SK-N-SH (cell line): Measurements from ENCODE around the gene YTHDF1. TPM values are rescaled to one million over a fixed set of nuclear protein-coding genes. Genes with fewer than 3 reads are reported as not detected.

Experiments used
- CTCF ChIA-PET: fragments of 300-600, 350-600 bp; formaldehyde crosslinking; extraction: SDS; loops from one replicate; lab custom pipeline; 2021; lab: Yijun Ruan, JAX
- POLR2A ChIA-PET: fragments of 350-600 bp; sonication (Branson Sonifier 250); formaldehyde crosslinking; extraction: SDS; loops from one replicate; lab custom pipeline; 2020; ENCODE audit warnings: antibody characterized with exemption, inconsistent platforms; lab: Yijun Ruan, JAX
- DNase-seq: peaks from one replicate; pipeline ENCODE4 v3.0.0; 2012
- H2AFZ ChIP-seq: fragments of 200-600 bp; sonication (generic); 2 replicates; pipeline ENCODE4 v1.8.1; 2016; ENCODE audit warnings: antibody characterized with exemption, mild to moderate bottlenecking, low read depth
- H3F3A ChIP-seq: fragments of 200-600 bp; sonication (generic); replicated peaks from 2 replicates; pipeline ENCODE3; 2016; ENCODE audit warnings: antibody characterized with exemption, mild to moderate bottlenecking; ENCODE audit not compliant: insufficient read depth
- H3K27ac ChIP-seq, 2 experiments: fragments of 200-500 bp in 1 of 2; fragments of 200-600 bp in 1 of 2; sonication (Bioruptor generic) in 1 of 2; sonication (generic), shearing (Covaris generic) in 1 of 2; 2 replicates each; pipeline versions ENCODE4 v1.5.1 to v1.6.1; 2014 to 2016; ENCODE audit warnings: low read depth in 2 of 2, inconsistent platforms in 1 of 2, low read length in 1 of 2, mild to moderate bottlenecking in 1 of 2, mixed read lengths in 1 of 2
- H3K27me3 ChIP-seq: fragments of 200-600 bp; sonication (generic), shearing (Covaris generic); 2 replicates; pipeline ENCODE4 v1.6.1; 2016; ENCODE audit warnings: mixed run types; ENCODE audit not compliant: insufficient read depth
- H3K36me3 ChIP-seq, 2 experiments: fragments of 200-500 bp in 1 of 2; fragments of 200-600 bp in 1 of 2; sonication (Bioruptor generic) in 1 of 2; sonication (generic) in 1 of 2; replicated peaks in 1 of 2; 2 replicates each; pipeline versions ENCODE3 to v1.5.1; 2014 to 2016; ENCODE audit warnings: low read length in 1 of 2, mild to moderate bottlenecking in 1 of 2; ENCODE audit not compliant: insufficient read depth in 2 of 2, control insufficient read depth in 1 of 2
- H3K4me1 ChIP-seq, 2 experiments: fragments of 200-500 bp in 1 of 2; fragments of 200-600 bp in 1 of 2; sonication (Bioruptor generic) in 1 of 2; sonication (generic), shearing (Covaris generic) in 1 of 2; 2 replicates each; pipeline versions ENCODE4 v1.5.1 to v1.6.1; 2014 to 2016; ENCODE audit warnings: low read depth in 1 of 2, low read length in 1 of 2, mixed run types in 1 of 2; ENCODE audit not compliant: insufficient read depth in 2 of 2, control insufficient read depth in 1 of 2
- H3K4me2 ChIP-seq: fragments of 200-600 bp; sonication (generic), shearing (Covaris generic); 2 replicates; pipeline ENCODE4 v1.6.1; 2017; ENCODE audit warnings: mixed run types
- H3K4me3 ChIP-seq, 2 experiments: fragments of 200-500 bp in 1 of 2; fragments of 200-600 bp in 1 of 2; sonication (Bioruptor generic) in 1 of 2; sonication (generic), shearing (Covaris generic) in 1 of 2; 2 replicates each; pipeline versions ENCODE4 v1.5.1 to v1.8.1; 2014 to 2016; ENCODE audit warnings: low read depth in 2 of 2, inconsistent platforms in 1 of 2, low read length in 1 of 2, mild to moderate bottlenecking in 1 of 2, mixed read lengths in 1 of 2, moderate library complexity in 1 of 2
- H3K79me2 ChIP-seq: fragments of 200-600 bp; sonication (generic); 2 replicates; pipeline ENCODE4 v1.8.1; 2017; ENCODE audit warnings: mild to moderate bottlenecking; ENCODE audit not compliant: insufficient read depth
- H3K9ac ChIP-seq: fragments of 200-600 bp; sonication (generic); 2 replicates; pipeline ENCODE4 v1.6.1; 2017; ENCODE audit warnings: mixed run types
- H3K9me2 ChIP-seq: fragments of 200-600 bp; sonication (generic); 2 replicates; pipeline ENCODE4 v1.6.1; 2017; ENCODE audit warnings: mixed run types
- H3K9me3 ChIP-seq: fragments of 200-600 bp; sonication (generic); 2 replicates; pipeline ENCODE4 v1.6.1; 2017; ENCODE audit warnings: mixed run types, mild to moderate bottlenecking, moderate library complexity
- H4K20me1 ChIP-seq: fragments of 200-600 bp; sonication (generic); 2 replicates; pipeline ENCODE4 v1.6.1; 2017; ENCODE audit warnings: mild to moderate bottlenecking, mixed run types; ENCODE audit not compliant: insufficient read depth
- ELF1 ChIP-seq: IDR thresholded peaks from 2 replicates; pipeline ENCODE4 v1.4.0; 2012
- EP300 ChIP-seq, 2 experiments: IDR thresholded peaks; 2 replicates each; pipeline versions ENCODE4 v1.4.0 to v1.6.1; 2012; ENCODE audit warnings: borderline replicate concordance in 1 of 2, low read depth in 1 of 2, low read length in 1 of 2
- EZH2phosphoT487 ChIP-seq: fragments of 200-600 bp; sonication (generic); IDR thresholded peaks from 2 replicates; pipeline ENCODE4 v1.6.1; 2017; ENCODE audit warnings: low read depth, mixed run types, mild to moderate bottlenecking, antibody characterized with exemption, moderate library complexity, borderline replicate concordance
- GATA2 ChIP-seq: sonication (generic); formaldehyde crosslinking; IDR thresholded peaks from 2 replicates; pipeline ENCODE4 v1.5.0; 2020; ENCODE audit warnings: mild to moderate bottlenecking, missing genetic modification reagents
- PBX3 ChIP-seq: IDR thresholded peaks from 2 replicates; pipeline ENCODE4; 2012
- POLR2AphosphoS5 ChIP-seq: IDR thresholded peaks from 2 replicates; pipeline ENCODE4 v1.6.1; 2012; ENCODE audit warnings: low read depth, low read length
- RAD21 ChIP-seq: IDR thresholded peaks from 2 replicates; pipeline ENCODE4 v1.6.1; 2012; ENCODE audit warnings: mild to moderate bottlenecking, low read length
- RFX5 ChIP-seq: IDR thresholded peaks from 2 replicates; pipeline ENCODE4 v1.6.1; 2012; ENCODE audit warnings: mild to moderate bottlenecking, improper control_type of control experiment, low read length
- SIN3A ChIP-seq: IDR thresholded peaks from 2 replicates; pipeline ENCODE4 v1.6.1; 2012; ENCODE audit warnings: low read depth, mild to moderate bottlenecking, low read length, moderate library complexity, borderline replicate concordance
- YY1 ChIP-seq: IDR thresholded peaks from 2 replicates; pipeline ENCODE4 v1.4.0; 2012; ENCODE audit warnings: low read depth, mild to moderate bottlenecking
- WGBS: methylation state at CpG from one replicate; pipeline ENCODE4 v1.1.6; 2017; ENCODE audit warnings: low lambda C conversion rate; 5-methylcytosine and 5-hydroxymethylcytosine counted together
- polyA plus RNA-seq, 3 experiments: library from polyadenylated mRNA; depleted of rRNA; stranded (reverse); fragments of >200 nt; gene quantifications; 2 replicates each; pipeline ENCODE4 v1.2.3, GENCODE V29; 2012
- TF ChIP-seq, protein P1 (sequence below): fragments of 150-350 bp; IDR thresholded peaks from 2 replicates; pipeline ENCODE4 v1.6.1; 2017; ENCODE audit warnings: antibody characterized with exemption, low read length, low read depth, borderline replicate concordance
- TF ChIP-seq, protein P2 (sequence below): IDR thresholded peaks from 2 replicates; pipeline ENCODE4 v1.4.0; 2012; ENCODE audit warnings: low read depth, borderline replicate concordance
- TF ChIP-seq, protein P3 (sequence below): IDR thresholded peaks from 2 replicates; pipeline ENCODE4 v1.4.0; 2012; ENCODE audit warnings: low read depth

The YTHDF1 gene
- polyA plus RNA-seq, 1 of the 3 experiments (the other 2 are of a cell fraction) = 17.0 TPM

- peaks cover 17% of the 10 kb centered on the region; the same call in 1 of the 2 replicates for H3K27me3 ChIP-seq
- H4K20me1 ChIP-seq = peaks cover 6% of the 10 kb centered on the region; the same call in 1 of the 2 replicates
- H3K9ac ChIP-seq = no peak overlapping the region
- H3K79me2 ChIP-seq = no peaks in the 10 kb centered on the region
- 60% methylated on average over 15 of the region's 23 CpGs for WGBS
- no peaks in the 10 kb centered on the region for H3F3A ChIP-seq
- no peaks in the 10 kb centered on the region for H3K9me2 ChIP-seq
- ChIA-PET CTCF (interaction anchor here (2.3 to 2.8 kb wide), 2 partner anchors 15 to 112 kb away, joined by 9 to 11 read pairs; no protein-coding TSS in a partner anchor), POLR2A (no interaction called here)
- H3K4me3 ChIP-seq = no peak overlapping the region
- H3K27ac ChIP-seq = no peak overlapping the region
- no peak overlapping the region for H2AFZ ChIP-seq
- no peaks in the 10 kb centered on the region for H3K4me1 ChIP-seq
- DNase-seq = no peak
- H3K36me3 ChIP-seq = no peaks in the 10 kb centered on the region
- H3K4me2 ChIP-seq = no peak overlapping the region
- TF ChIP-seq ELF1 (no peak), YY1 (no peak), RFX5 (no peak), RAD21 (no peak), EP300 (IDR thresholded peaks at IDR 0.05; ENCODE audit: borderline replicate concordance in 1 of 2, low read depth in 1 of 2, low read length in 1 of 2) (no peak), EZH2phosphoT487 (no peak), SIN3A (no peak), GATA2 (CRISPR knock-in tag) (no peak), PBX3 (no peak), POLR2AphosphoS5 (no peak)
- TF ChIP-seq, protein P1, sequence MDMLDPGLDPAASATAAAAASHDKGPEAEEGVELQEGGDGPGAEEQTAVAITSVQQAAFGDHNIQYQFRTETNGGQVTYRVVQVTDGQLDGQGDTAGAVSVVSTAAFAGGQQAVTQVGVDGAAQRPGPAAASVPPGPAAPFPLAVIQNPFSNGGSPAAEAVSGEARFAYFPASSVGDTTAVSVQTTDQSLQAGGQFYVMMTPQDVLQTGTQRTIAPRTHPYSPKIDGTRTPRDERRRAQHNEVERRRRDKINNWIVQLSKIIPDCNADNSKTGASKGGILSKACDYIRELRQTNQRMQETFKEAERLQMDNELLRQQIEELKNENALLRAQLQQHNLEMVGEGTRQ = no peak
- TF ChIP-seq, protein P2, sequence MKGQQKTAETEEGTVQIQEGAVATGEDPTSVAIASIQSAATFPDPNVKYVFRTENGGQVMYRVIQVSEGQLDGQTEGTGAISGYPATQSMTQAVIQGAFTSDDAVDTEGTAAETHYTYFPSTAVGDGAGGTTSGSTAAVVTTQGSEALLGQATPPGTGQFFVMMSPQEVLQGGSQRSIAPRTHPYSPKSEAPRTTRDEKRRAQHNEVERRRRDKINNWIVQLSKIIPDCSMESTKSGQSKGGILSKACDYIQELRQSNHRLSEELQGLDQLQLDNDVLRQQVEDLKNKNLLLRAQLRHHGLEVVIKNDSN = no peak
- TF ChIP-seq, protein P3, sequence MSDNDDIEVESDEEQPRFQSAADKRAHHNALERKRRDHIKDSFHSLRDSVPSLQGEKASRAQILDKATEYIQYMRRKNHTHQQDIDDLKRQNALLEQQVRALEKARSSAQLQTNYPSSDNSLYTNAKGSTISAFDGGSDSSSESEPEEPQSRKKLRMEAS = no peak
- H3K9me3 ChIP-seq = no peaks in the 10 kb centered on the region
These were observed 47.9 kb downstream of the YTHDF1 start for GRCh38 chr20:63167918-63168520.
